ENCODE measurements around the gene ZNF311.

DNA sequence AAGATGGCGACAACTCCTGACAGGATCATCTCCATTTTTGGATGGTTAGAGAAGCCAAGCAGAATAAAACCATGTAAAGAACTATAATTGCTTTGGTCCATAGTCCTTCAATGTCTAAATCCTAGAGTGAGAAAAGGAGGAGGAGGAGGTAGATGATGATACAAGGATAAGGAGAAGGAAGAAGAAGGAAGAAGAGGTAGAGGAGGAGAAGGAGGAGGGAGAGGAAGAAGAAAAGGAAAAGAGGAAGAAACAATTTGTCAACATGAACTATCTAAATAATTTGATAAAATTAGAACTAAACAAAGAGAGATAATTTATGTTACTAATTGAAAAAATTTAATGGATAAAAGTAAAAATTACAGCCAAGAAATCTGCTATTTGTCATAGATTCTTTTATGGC lies 40.0 kb upstream of the ZNF311 start, which contains the start of gene OR2W1:
- no peak for TF ChIP-seq POLR2AphosphoS5 (IDR thresholded peaks at IDR 0.05; ENCODE audit: low read depth, low read length)
- TF ChIP-seq SPI1 (IDR thresholded peaks at IDR 0.05; ENCODE audit: low read depth, low read length): no peak
- no peak for TF ChIP-seq TAF1 (IDR thresholded peaks at IDR 0.05; ENCODE audit: low read depth, low read length)
